ENCODE data around the gene PTPRN2. TPM values are rescaled to one million over a fixed set of nuclear protein-coding genes. Genes with fewer than 3 reads are reported as not detected.
"Not testable (repeated sequence)": the region's sequence is repeated elsewhere in the genome, so short reads cannot be mapped to it uniquely, and the experiment has no call there.

PTPRN2 gene
- total RNA-seq, 1 donor from 2014 or later: 11.4 TPM

- Mint-ChIP-seq H3K4me1 (ENCODE audit: low read depth) (no peaks in the 10 kb centered on the region), H3K9me3 (ENCODE audit: low read depth) (no peaks in the 10 kb centered on the region), H3K36me3 (ENCODE audit: insufficient read depth) (no peaks in the 10 kb centered on the region), H3K4me3 (ENCODE audit: low read depth) (no peak overlapping the region), H3K27me3 (peaks cover 76% of the 10 kb centered on the region), H3K27ac (no peak overlapping the region)
- no peak for DNase-seq (ENCODE audit: low spot score, unreplicated experiment)
- TF ChIP-seq, protein P1, sequence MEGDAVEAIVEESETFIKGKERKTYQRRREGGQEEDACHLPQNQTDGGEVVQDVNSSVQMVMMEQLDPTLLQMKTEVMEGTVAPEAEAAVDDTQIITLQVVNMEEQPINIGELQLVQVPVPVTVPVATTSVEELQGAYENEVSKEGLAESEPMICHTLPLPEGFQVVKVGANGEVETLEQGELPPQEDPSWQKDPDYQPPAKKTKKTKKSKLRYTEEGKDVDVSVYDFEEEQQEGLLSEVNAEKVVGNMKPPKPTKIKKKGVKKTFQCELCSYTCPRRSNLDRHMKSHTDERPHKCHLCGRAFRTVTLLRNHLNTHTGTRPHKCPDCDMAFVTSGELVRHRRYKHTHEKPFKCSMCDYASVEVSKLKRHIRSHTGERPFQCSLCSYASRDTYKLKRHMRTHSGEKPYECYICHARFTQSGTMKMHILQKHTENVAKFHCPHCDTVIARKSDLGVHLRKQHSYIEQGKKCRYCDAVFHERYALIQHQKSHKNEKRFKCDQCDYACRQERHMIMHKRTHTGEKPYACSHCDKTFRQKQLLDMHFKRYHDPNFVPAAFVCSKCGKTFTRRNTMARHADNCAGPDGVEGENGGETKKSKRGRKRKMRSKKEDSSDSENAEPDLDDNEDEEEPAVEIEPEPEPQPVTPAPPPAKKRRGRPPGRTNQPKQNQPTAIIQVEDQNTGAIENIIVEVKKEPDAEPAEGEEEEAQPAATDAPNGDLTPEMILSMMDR (IDR thresholded peaks at IDR 0.05; ENCODE audit: unreplicated experiment): no peak
Observed at GRCh38 chr7:157703534-157704195, 884.0 kb downstream of the PTPRN2 start.

- peaks cover 71% of the 10 kb centered on the region for H3K27me3 Mint-ChIP-seq
- DNase-seq (ENCODE audit: low spot score, unreplicated experiment): no peak
Observed at GRCh38 chr7:157703131-157703530, 884.5 kb downstream of the PTPRN2 start.

GRCh38 chr7:157702311-157703023, 885.2 kb downstream of the PTPRN2 start:
- TF ChIP-seq, protein P1 (IDR thresholded peaks at IDR 0.05; ENCODE audit: unreplicated experiment): no peak
- no peaks in the 10 kb centered on the region for H3K4me1 Mint-ChIP-seq (ENCODE audit: low read depth)
- H3K36me3 Mint-ChIP-seq (ENCODE audit: insufficient read depth): no peaks in the 10 kb centered on the region
- H3K27me3 Mint-ChIP-seq: peaks cover 72% of the 10 kb centered on the region
- H3K27ac Mint-ChIP-seq: no peak overlapping the region
- H3K4me3 Mint-ChIP-seq (ENCODE audit: low read depth): no peak overlapping the region
- no peak for DNase-seq (ENCODE audit: low spot score, unreplicated experiment)
- H3K9me3 Mint-ChIP-seq (ENCODE audit: low read depth): no peaks in the 10 kb centered on the region

More at GRCh38 chr7:157703131-157703530, 884.5 kb downstream of the PTPRN2 start:
- Mint-ChIP-seq H3K27ac (no peak overlapping the region), H3K9me3 (ENCODE audit: low read depth) (no peaks in the 10 kb centered on the region), H3K4me1 (ENCODE audit: low read depth) (no peaks in the 10 kb centered on the region), H3K36me3 (ENCODE audit: insufficient read depth) (no peaks in the 10 kb centered on the region), H3K4me3 (ENCODE audit: low read depth) (no peak overlapping the region)
- TF ChIP-seq, protein P1 (IDR thresholded peaks at IDR 0.05; ENCODE audit: unreplicated experiment): no peak

DNA sequence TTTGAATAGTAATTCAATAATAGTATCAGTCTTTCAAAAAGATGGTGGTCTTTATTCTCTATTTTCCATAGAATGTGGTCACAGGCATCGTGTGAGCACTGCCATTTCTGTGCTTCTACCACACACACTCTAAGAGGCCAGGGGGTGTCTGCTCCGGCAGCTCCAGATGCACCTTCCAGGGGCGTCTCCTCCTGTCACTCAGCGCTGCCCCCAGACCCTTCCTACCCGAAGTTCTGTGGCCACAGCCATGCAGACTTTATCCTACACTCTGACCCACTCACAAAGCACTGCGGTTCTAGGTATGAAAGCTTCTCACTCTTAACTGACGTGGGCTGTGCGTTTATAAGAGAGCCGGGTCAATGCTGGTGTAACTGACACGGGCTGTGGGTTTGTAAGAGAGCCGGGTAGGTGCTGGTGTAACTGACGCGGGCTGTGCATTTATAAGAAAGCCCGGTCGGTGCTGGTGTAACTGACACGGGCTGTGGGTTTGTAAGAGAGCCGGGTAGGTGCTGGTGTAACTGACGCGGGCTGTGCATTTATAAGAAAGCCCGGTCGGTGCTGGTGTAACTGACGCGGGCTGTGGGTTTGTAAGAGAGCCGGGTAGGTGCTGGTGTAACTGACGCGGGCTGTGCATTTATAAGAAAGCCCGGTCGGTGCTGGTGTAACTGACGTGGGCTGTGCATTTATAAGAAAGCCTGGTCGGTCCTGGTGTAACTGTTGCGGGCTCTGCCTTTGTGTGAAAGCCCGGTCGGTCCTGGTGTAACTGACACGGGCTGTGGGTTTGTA, 886.0 kb downstream of the PTPRN2 start:
- not testable (repeated sequence) for H3K27ac Mint-ChIP-seq; H3K4me1 Mint-ChIP-seq (ENCODE audit: low read depth); H3K9me3 Mint-ChIP-seq (ENCODE audit: low read depth); H3K36me3 Mint-ChIP-seq (ENCODE audit: insufficient read depth); H3K4me3 Mint-ChIP-seq (ENCODE audit: low read depth); DNase-seq (ENCODE audit: low spot score, unreplicated experiment)
- H3K27me3 Mint-ChIP-seq: peaks cover 65% of the 10 kb centered on the region

DNA sequence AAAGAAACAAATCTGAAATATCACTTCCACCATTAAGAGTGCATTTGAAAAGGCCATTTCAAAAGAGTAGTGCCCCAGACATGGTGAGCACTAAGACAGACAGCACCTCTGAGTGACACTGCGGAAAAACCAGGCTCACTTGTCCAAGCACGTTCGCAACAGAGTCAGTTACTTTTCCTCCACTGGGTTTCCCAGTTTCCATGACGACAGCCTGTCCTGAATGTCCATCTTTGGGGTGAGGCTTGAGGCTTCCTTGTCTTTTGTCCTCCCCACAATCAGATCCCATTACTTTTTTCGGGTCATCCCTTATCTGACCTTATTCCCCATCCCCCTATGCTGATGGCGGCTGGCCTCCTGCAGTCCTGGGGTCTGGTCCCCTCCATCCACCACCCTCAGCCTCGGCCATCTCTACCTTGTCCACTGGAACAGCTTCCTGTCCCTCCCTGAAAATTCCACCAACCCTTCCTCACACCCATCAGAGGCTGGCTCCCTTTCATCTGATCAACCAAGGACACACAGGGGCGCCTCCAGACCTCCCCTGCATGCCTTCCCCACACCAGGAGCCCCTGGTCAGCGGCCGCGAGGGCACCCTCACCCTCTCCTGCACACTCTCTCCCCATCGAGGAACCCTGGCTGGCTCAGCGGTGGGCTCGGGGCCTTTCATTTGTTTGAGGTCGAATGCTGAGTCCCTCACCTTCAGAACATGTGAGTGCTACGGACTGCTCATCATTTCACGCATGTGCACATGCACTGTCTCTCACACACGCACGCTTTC, 887.2 kb downstream of the PTPRN2 start:
- H3K27me3 Mint-ChIP-seq: peaks cover 58% of the 10 kb centered on the region
- no peak overlapping the region for H3K27ac Mint-ChIP-seq
- no peak overlapping the region for H3K4me3 Mint-ChIP-seq (ENCODE audit: low read depth)
- H3K9me3 Mint-ChIP-seq (ENCODE audit: low read depth): no peaks in the 10 kb centered on the region
- no peaks in the 10 kb centered on the region for H3K36me3 Mint-ChIP-seq (ENCODE audit: insufficient read depth)
- TF ChIP-seq, protein P1 (IDR thresholded peaks at IDR 0.05; ENCODE audit: unreplicated experiment): no peak
- DNase-seq (ENCODE audit: low spot score, unreplicated experiment): no peak
- H3K4me1 Mint-ChIP-seq (ENCODE audit: low read depth): no peaks in the 10 kb centered on the region
